HG03064 (cell line): Measurements from ENCODE around the gene MGAT5B.
"Not testable (repeated sequence)": the region's sequence is repeated elsewhere in the genome, so short reads cannot be mapped to it uniquely, and the experiment has no call there.

Experiments
- ATAC-seq: cut with Tn5 transposase; IDR thresholded peaks from one replicate; pipeline ENCODE4 v1.9.1; 2021; ENCODE audit warnings: low read depth; ENCODE audit not compliant: unreplicated experiment

The MGAT5B gene

GRCh38 chr17:76968707-76969597 lies 100.7 kb downstream of the MGAT5B start:
- no peak for ATAC-seq

GRCh38 chr17:76969598-76970172 lies 101.5 kb downstream of the MGAT5B start:
- ATAC-seq = no peak

GRCh38 chr17:76970228-76970627 lies 102.0 kb downstream of the MGAT5B start:
- not testable (repeated sequence) for ATAC-seq

- ATAC-seq = no peak
Measured at GRCh38 chr17:76972046-76972641, 103.9 kb downstream of the MGAT5B start.

- ATAC-seq = no peak
Measured at GRCh38 chr17:76973040-76973439, 104.8 kb downstream of the MGAT5B start.

- no peak for ATAC-seq
Measured at GRCh38 chr17:76974721-76975120, 106.5 kb downstream of the MGAT5B start.

GRCh38 chr17:76978050-76978449 lies 109.8 kb downstream of the MGAT5B start:
- ATAC-seq = not testable (repeated sequence)

- no peak for ATAC-seq
Measured at GRCh38 chr17:76981545-76982295, 113.5 kb downstream of the MGAT5B start.

GRCh38 chr17:76982408-76983074 lies 114.3 kb downstream of the MGAT5B start:
- no peak for ATAC-seq

GRCh38 chr17:76983075-76983775 lies 115.0 kb downstream of the MGAT5B start:
- ATAC-seq = no peak

GRCh38 chr17:76986365-76986764 lies 118.2 kb downstream of the MGAT5B start:
- no peak for ATAC-seq

- no peak for ATAC-seq
Measured at GRCh38 chr17:76987486-76988093, 119.4 kb downstream of the MGAT5B start.

- no peak for ATAC-seq
Measured at GRCh38 chr17:76988796-76989195, 120.6 kb downstream of the MGAT5B start.

- ATAC-seq = no peak
Measured at GRCh38 chr17:76989519-76989918, 121.3 kb downstream of the MGAT5B start.

GRCh38 chr17:76992891-76993290 lies 124.7 kb downstream of the MGAT5B start:
- no peak for ATAC-seq

- ATAC-seq = no peak
Measured at GRCh38 chr17:76993651-76994050, 125.4 kb downstream of the MGAT5B start.

- ATAC-seq = no peak
Measured at GRCh38 chr17:76994237-76994637, 126.0 kb downstream of the MGAT5B start.

- ATAC-seq = no peak
Measured at GRCh38 chr17:76995387-76996105, 127.3 kb downstream of the MGAT5B start.
